Stimulated activated CD4-positive, alpha-beta T cell treated with anti-CD3 and anti-CD28 coated beads, Interleukin-12 subunit alpha, Interleukin-12 subunit beta, amount 100 ng/mL, for 4 hours (primary cell): ENCODE measurements around the gene CFP.
"Not testable (repeated sequence)": the region's sequence is repeated elsewhere in the genome, so short reads cannot be mapped to it uniquely, and the experiment has no call there.

Experiments
- DNase-seq: peaks from one replicate; pipeline ENCODE4 v3.0.0-alpha.2; 2020

The CFP gene

DNA sequence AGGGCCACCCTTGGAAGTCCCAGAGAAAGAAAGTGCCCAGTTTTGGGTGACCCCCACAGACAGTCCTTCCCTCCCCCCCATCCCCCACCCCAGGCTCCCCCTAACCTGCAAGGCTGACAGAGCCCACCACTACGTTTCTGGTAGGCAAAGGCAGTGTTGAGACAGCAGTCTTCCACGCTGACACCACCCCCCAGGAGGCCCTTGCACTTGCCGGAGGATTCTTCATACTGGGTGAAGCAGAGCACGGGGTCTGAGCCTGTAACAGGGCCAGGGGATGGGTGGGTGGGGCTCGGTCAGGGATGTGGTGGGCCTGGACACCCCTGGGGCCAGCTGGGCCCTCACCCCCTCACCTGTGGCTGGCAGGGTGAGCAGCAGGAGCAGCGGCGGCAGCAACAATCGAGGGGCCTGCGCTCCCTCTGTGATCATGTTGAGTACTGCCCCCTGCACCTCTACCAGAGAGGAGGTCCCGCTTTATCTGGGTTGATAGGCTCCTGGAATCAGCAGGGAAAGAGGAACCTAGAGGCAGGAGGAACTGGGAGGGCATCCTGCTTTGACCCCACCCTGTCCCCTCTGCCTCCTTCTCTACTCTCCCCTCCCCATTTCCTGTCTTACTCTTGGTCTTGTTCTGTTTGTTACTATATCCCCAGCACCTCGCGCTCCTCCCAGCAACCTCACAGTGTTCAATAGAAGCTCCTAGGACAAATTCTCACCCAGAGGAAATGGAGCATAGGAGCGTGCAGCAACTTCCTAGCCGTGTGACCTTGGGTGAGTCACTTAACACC lies at the start of gene CFP:
Gene CFP, minus strand, starts transcription at position 512 of the 782 bp plus-strand sequence. Its CDS starts 86 bp downstream, at position 426.
- DNase-seq, result no peak

DNA sequence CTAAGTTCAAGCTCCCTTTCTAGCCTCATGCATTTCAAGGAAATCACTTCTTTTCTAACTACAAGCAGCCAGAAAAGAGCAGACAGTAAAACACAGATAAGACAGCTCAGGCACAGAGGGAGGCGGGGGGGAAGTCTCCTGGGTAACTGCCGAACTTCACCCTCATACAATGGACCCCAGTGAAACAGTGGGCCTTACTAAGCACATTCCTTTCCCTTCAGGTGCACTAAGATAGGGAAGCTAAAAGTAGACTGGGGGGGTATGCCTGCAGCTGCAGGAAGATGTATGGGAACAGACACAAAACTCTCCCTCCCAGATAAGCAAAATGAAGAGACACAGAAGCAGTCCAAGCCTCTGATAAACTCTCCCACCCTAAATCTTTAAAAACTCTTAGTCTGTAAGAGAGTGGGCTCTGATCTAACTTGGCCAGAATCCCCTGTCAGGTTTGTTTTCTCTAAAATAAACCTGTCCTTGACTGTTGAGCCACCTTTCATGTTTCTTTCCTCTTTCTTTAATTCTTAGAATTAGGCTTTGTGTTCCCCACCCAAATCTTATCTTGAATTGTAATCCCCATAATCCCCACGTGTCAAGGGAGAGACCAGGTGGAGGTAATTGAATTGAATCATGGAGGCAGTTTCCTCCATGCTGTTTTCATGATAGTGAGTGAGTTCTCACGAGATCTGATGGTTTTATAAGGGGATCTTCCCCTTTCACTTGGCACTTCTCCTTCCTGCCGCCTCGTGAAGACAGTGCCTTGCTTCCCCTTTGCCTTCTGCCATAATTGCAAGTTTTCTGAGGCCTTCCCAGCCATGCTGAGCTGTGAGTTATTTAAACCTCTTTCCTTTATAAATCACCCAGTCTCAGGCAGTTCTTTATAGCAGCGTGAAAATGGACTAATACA lies 46.5 kb upstream of the CFP start:
- DNase-seq, result not testable (repeated sequence)

DNA sequence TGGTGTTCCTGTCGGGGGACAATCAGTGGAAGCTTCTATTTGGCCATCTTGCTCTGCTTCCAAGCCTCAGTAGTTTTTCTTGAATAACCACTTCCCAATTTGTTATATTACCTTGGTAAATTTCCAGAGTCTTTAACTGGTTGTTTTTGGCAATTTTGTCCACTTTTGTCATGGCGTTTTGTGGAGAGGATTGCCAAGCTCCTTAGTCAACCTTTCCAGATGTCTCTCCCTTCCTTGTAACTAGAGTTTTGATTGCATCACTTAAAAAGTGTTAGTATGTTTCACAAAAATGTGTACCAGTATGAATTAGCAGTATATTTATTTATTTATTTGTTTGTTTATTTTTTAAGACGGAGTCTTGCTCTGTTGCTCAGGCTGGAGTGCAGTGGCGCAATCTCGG lies 45.0 kb upstream of the CFP start:
- no peak for DNase-seq

DNA sequence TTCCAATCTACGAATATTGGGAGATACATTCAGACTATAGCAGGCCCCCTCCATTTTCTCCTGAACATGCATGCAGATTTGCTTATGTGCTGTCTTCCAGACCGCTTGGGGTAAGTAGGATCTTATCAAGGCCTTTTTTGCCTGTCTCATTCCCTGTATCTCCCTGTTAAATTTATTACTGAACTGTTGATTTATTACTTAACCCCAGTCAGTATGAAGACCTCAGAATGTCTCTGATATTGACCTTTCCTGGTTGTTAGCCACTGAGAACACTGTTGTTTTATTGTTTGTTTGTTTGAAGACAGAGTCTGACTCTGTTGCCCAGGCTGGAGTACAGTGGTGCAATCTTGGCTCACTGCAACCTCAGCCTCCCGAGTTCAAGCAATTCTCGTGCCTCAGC lies 36.1 kb upstream of the CFP start:
- not testable (repeated sequence) for DNase-seq

DNA sequence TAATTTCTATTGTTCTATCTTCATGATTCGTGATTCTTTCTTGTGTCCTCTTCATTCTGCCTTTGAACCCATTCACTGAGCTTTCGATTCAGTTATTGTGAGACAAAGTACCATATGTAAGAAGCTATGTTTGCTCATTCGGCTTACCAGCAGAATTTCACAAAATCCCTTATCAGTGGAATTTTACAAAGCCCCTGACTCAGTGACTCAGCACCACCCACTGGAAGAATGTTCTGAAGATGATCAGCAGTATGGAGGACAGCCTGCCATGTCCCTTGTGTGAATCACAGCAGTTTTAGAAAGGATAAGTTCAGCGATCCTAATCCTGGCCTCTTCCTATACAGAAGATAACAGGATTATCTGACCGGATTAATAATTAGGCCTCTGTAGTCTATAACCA lies 35.0 kb upstream of the CFP start:
- DNase-seq, result no peak

DNA sequence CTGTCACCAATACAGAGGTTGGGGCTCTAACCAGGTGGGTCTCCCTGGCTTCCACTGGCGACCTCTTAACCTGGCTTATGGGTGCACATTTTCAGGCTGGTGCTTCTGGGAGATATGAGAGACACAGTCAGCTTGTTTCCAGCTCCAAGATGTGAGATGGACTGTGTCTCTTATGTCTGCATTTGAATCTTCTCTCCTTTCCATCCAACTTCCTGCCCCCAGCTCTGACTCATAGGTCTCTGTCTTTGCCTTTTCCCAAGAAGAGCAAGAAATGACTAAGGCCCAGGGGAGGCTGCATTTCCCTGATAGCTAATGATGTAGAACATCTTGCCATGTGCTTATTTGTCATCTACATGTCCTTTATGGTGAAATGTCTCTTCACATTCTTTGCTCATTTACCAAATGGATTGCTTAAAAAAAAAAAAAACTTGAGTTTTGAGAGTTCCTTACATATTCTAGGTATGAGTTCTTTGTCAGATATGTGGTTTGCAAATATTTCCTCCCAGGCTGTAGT lies 32.5 kb upstream of the CFP start:
- peak; percentile 29 for DNase-seq

DNA sequence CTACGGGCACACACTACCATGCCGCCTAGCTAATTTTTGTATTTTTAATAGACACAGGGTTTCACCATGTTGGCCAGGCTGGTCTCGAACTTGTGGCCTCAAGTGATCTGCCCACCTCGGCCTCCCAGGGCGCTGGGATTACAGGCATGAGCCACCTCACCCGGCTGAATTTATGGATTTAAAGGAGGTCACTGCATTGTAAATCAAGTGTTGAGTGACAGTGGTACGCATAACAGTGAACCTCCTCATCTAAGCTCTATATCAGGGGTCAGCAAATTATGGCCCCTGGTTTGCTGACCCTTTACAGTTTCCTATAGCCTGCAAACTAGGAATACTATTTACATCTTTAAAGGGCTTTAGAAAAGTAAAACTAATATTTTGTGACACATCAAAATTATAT lies 31.8 kb upstream of the CFP start:
- no peak for DNase-seq

DNA sequence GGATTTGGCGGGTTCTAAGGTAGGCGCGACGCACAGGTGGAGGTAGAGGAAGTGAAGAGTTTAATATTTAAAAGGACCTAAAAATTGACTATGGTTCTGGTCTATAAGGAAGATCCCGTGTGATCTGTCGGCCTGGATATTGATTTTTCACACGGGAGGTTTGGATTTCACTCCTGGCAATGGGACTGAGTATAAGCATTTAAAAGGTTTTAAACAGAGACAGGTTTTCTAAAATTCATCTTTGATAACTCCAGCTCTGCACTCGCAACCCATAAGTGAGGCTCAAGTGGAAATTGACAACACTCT lies 29.6 kb upstream of the CFP start:
- no peak for DNase-seq

DNA sequence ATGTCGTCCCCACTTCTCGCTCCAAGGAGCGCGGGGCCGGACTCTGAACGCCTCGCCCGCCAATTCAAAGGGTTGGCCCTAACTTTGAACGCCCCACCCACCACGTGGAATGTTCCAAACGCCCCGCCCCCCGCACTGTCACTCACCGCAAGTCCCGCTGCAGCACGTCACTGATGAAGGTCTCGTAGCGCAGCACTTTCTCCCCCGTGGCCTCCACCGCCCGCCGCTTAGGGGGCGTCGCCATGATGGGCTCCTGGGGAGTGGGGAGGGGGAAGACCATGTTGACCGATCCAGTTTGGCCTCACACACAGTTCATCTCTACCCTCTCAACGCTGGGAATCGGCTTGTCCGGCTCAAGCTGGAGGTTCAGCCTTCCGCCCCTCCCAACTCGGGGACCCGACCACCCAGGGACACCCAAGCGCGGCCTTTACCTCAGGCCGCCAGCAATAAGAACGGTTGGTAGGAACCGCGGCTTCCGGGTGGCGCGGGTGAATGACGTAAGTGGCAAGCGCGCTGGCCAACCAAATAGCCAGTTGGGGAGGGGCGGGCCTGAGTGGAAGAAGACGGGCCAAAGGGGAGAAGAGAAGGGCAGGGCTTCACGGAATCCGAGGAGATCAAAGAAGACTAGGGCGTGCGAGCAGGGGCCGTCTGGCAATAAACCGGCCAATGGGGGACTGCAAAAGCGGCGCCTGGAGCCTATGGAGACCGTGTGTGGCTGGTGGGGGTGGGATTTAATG lies 29.1 kb upstream of the CFP start, which contains the start of gene UXT:
Gene UXT, minus strand, starts transcription at position 497 of the 737 bp plus-strand sequence. Its CDS starts 253 bp downstream, at position 244.
- peak; percentile 86 for DNase-seq

DNA sequence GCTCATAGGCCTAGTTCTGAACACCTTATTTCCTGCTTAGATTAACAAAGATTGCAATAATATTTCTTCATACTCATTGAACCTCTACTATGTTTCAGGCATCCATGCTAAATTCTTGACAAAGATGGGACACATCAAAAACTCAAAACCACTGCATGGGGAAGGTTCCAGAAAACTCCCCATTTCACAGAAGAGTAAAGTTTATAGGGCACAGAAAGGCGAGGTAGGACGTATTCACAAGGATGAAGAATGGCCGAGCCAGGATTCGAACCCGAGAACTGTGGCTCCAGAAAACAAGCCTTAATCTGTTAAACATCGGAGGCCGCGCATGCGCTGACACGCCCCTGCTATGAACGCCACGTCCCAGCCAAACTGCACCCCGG lies 28.6 kb upstream of the CFP start:
- DNase-seq, result no peak

DNA sequence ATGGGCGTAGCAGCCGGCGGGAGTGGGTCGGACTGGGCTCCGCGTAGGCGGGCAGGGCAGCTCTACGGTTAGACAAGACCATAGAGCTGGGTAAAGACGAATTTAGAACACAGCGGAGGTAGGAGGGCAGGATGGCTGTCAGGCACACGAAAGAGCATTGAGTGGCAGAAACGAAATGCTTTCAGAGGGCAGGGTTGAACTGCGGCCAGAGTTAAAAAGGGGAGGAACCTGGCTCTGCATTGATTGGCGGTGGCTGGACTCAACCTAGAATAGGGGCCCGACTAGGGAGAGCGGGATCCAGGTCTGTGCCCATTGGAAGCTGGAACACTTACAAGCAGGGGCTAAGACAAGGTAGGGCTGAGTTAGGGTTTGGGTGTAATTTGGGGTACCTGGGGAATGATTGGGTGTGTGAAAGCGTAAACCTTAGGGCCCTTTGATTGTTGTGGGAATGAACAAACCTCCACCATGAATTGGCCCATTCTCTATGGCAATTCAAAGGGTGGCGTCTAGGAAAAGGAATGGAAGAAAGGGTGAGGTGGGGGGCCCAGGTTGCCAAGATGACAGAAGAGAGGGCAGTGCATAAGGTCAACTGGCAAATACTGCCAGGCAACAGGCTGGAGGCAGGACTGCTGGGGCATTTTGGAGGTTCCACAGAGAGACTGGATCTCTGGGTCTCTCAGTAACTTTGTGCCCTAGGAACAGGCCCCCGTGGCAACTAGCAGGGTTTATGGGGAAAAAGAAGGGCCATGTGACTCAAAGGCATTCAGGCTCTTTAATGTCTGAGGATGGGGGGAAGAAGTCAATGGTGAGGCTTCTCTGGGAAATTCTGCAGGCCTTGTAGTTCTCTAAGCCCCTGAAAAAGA lies 21.5 kb upstream of the CFP start:
- no peak for DNase-seq

DNA sequence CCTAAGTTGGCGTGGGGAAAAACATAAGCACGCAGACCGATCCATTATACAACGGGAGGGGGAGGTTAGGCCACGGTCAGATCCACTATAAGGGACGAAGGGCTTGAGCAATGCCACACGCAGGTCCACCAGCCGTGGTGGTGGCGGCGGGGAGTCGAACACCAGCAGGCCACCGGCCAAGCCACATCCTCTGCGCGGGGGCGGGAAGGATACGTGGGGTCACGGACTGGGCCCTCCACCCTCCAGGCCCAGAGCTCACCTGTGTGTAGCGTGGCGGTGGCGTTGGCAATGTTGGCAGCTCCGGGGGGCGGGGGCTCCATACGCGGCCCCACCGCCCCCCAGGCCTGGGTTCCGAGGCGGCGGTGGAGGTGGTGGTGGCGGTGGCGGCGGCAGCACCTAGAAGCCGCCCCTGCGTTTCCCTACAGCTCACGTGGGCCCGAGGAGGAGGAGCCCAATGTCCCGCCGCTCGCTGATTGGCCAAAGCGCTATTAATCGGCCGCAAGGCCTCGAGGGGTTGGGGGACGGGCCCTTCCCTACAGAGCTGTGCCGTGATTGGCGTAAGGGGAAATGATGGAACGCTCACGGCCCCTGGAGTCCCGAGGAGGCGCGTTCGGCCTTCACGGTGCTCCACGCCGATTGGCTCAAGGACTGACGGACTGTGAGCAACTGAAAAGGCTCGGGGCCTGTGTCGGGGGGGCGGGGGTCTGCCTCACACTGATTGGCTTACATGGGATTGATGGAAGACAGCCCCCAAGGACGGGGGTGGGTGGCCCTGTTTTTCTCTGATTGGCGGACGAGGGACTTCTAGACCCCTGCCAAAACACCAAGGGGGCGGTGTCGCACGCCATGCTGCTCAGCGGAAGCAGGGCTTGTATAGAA lies 20.7 kb upstream of the CFP start, which contains the start of gene ELK1:
Gene ELK1, minus strand, starts transcription at position 400 of the 879 bp plus-strand sequence. CDS start 9,122 bp downstream, outside the sequence.
- peak; percentile 77 for DNase-seq

DNA sequence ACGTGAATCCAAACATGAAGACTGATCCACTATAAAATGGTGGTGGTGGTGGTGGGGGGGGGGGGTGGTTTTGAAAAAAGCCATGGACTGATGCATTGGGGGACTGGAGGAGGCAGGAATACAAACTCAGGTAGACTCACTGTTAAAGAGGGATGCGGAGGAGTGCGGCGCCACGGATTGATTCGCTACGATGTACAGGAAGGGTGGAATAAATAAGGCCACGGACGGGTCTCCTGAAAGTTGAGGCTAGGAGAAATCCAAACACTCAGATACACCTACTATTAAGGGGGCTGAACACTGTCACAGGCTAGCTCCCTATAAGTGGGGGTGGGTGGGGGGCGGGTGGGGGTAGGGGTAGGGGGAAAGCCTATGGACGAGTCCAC lies 20.0 kb upstream of the CFP start:
- DNase-seq, result no peak

DNA sequence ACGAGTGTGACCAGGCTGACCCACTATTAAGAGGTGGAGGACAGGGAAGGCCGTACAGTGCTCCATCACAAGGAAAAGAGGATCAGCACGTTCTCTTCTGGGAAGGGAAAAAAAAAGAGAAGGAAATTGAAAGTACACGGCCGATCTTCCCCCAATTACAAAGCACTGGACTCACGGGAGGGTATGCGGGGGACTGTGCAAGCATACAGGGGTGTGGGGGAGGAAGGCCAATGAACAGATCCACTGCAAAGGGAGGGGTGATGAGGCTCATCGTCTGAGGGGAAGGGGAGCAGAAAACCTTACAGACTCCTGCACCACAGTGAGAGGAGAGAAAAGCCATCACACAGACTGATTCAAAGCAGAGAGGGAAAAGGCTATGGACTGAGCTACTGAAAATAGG lies 19.5 kb upstream of the CFP start:
- DNase-seq, result no peak

DNA sequence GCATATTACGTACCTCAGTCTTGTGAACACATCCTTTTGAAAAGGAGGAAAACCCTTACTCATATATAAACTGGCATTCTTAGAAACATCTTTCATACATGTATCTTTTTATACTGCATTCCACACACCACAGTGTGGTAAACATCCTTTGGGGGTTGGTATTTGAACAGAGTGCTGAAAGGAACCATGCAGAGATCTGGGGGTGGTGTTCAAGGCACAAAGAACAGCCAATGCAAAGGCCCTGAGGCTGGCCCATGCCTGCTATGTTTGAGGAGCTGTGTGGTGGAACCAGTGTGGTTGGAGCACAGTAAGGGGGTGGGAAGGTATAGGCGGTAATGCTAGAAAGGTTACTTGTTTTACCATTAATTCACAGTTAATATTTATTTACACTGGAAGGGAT lies 18.6 kb upstream of the CFP start:
- no peak for DNase-seq

DNA sequence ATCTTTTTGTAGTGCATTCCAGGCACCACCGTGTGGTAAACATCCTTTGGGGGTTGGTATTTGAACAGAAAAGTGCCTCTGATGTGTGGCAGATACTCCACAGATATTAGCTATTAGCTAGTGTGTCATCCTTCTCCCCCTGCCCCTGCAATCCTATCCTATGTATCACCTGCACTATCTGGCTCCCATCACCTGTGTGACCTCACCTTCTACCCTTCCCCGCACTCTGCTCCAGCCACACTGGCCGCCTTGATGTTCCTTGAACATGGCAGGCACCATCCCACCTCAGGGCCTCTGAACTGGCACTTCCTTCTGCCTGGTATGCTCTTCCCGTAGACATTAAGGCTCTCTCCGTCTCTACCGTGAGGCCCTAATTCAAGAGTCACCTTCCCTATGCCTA lies 16.9 kb upstream of the CFP start:
- no peak for DNase-seq

DNA sequence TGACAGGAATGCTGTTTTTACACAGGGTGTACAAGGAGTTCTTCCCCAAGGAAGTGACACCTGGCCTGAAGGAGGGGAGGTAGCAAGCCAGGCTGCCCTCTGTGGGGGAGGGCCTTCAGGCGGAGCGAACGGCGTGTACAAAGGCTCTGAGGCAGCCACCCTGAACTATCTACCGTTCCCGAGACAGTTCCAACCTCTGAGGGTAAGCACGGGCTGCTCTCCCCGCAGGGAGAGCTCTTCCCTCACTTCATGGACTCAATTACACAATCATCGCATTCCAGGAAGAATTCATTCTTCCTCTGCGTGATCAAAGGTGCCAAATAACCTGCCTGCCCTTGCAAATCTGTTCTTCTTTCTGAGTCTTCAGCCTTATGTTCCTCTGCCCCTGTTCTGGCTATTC lies 15.8 kb upstream of the CFP start:
- no peak for DNase-seq

DNA sequence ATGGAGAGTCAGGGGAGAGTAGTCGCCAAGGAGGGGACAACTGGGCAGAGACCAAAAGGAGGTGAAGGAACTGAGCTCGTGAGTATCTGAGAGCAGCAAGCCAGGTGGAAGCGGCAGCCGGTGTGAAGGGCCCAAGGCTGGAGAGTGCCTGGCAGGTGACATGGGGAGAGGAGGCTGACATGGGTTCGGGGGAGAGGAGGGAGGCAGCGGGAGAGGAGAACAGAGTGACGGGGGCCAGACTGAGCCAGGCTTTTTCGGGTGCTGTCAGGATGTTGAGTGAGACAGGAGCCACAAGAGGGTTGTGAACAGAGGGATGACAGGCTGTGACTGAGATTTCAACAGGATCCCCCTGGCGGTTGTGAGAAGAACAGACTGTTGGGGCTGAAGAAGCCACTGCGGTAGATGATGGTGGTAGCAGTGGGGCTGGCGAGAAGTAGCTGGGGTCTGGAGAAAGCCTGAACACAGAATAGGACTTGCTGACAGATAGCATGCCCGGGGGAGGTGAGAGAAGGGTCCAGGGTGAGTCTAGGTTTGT lies 14.9 kb upstream of the CFP start:
- DNase-seq, result no peak

DNA sequence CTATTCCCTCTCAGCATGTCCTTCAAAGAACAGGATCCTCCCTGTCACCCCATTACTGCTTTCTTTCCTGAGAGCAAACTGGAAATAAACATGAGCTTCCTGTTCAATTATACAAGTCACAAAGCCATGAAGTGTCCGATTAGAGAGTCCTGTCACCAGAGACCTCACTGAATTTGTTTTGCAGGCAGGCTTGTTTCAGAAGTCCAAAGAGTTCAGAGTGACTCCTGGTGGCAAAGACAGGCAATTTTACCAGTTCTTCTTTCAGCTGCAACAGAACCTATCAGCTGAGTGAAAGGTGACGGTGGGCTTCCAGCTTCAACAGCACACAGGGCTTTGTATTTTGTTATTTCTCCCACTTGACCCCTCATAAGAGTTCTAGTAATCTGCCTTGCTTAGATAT lies 14.2 kb upstream of the CFP start:
- no peak for DNase-seq

DNA sequence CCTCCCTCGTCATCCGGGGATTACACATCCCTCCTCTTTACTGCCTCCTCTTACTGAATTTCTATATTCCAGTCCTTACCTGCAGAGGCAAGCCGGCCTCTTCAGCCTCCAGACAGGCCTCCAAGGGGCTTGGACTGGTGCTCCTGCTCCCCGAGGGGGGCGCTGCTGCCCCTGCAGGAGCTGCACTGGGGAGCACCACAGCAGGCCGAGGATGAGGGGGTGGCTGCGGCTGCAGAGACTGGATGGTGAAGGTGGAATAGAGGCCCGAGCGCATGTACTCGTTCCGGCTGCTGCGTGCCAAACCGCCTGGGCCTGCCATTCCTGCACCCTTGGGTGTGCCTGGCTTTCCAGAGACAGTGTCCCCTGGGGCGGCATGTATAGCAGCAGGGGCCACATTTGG lies 9.1 kb upstream of the CFP start:
- no peak for DNase-seq
